Measurements from ENCODE around the gene RAF1.
"Not testable (repeated sequence)": the region's sequence is repeated elsewhere in the genome, so short reads cannot be mapped to it uniquely, and the experiment has no call there.

Gene RAF1

GRCh38 chr3:12643724-12644123, 20.2 kb downstream of the RAF1 start:
- in situ Hi-C loops (cut with MboI; ENCODE audit: low sequenced_read_pairs): no loop called here

GRCh38 chr3:12643010-12643380, 20.9 kb downstream of the RAF1 start:
- in situ Hi-C loops (cut with MboI; ENCODE audit: low sequenced_read_pairs): no loop called here

- in situ Hi-C loops (cut with MboI; ENCODE audit: low sequenced_read_pairs): not testable (repeated sequence)
These were observed 23.1 kb downstream of the RAF1 start for GRCh38 chr3:12640853-12641252.

GRCh38 chr3:12638105-12638504, 25.8 kb downstream of the RAF1 start:
- in situ Hi-C loops (cut with MboI; ENCODE audit: low sequenced_read_pairs): no loop called here

- in situ Hi-C loops (cut with MboI; ENCODE audit: low sequenced_read_pairs): no loop called here
These were observed 30.8 kb downstream of the RAF1 start for GRCh38 chr3:12633108-12633507.

GRCh38 chr3:12632523-12632922, 31.4 kb downstream of the RAF1 start:
- in situ Hi-C loops (cut with MboI; ENCODE audit: low sequenced_read_pairs): no loop called here

GRCh38 chr3:12630843-12631242, 33.1 kb downstream of the RAF1 start:
- in situ Hi-C loops (cut with MboI; ENCODE audit: low sequenced_read_pairs): not testable (repeated sequence)

- in situ Hi-C loops (cut with MboI; ENCODE audit: low sequenced_read_pairs): no loop called here
These were observed 33.6 kb downstream of the RAF1 start for GRCh38 chr3:12630292-12630691.

- in situ Hi-C loops (cut with MboI; ENCODE audit: low sequenced_read_pairs): no loop called here
These were observed 34.4 kb downstream of the RAF1 start for GRCh38 chr3:12629560-12629959.

GRCh38 chr3:12628813-12629212, 35.1 kb downstream of the RAF1 start:
- in situ Hi-C loops (cut with MboI; ENCODE audit: low sequenced_read_pairs): no loop called here

GRCh38 chr3:12627370-12627769, 36.5 kb downstream of the RAF1 start:
- in situ Hi-C loops (cut with MboI; ENCODE audit: low sequenced_read_pairs): no loop called here

GRCh38 chr3:12624964-12625363, 39.0 kb downstream of the RAF1 start:
- in situ Hi-C loops (cut with MboI; ENCODE audit: low sequenced_read_pairs): not testable (repeated sequence)

- in situ Hi-C loops (cut with MboI; ENCODE audit: low sequenced_read_pairs): no loop called here
These were observed 39.9 kb downstream of the RAF1 start for GRCh38 chr3:12624056-12624455.

GRCh38 chr3:12622335-12622734, 41.6 kb downstream of the RAF1 start:
- in situ Hi-C loops (cut with MboI; ENCODE audit: low sequenced_read_pairs): no loop called here

GRCh38 chr3:12620729-12621128, 43.2 kb downstream of the RAF1 start:
- in situ Hi-C loops (cut with MboI; ENCODE audit: low sequenced_read_pairs): no loop called here

GRCh38 chr3:12620305-12620704, 43.6 kb downstream of the RAF1 start:
- in situ Hi-C loops (cut with MboI; ENCODE audit: low sequenced_read_pairs): no loop called here

GRCh38 chr3:12618426-12618825, 45.5 kb downstream of the RAF1 start:
- in situ Hi-C loops (cut with MboI; ENCODE audit: low sequenced_read_pairs): no loop called here

GRCh38 chr3:12615266-12615665, 48.7 kb downstream of the RAF1 start:
- in situ Hi-C loops (cut with MboI; ENCODE audit: low sequenced_read_pairs): no loop called here

- in situ Hi-C loops (cut with MboI; ENCODE audit: low sequenced_read_pairs): no loop called here
These were observed 50.7 kb downstream of the RAF1 start for GRCh38 chr3:12613250-12613649.

- in situ Hi-C loops (cut with MboI; ENCODE audit: low sequenced_read_pairs): no loop called here
These were observed 51.2 kb downstream of the RAF1 start for GRCh38 chr3:12612514-12613226.

GRCh38 chr3:12611117-12611516, 52.8 kb downstream of the RAF1 start:
- in situ Hi-C loops (cut with MboI; ENCODE audit: low sequenced_read_pairs): no loop called here

- in situ Hi-C loops (cut with MboI; ENCODE audit: low sequenced_read_pairs): no loop called here
These were observed 55.5 kb downstream of the RAF1 start for GRCh38 chr3:12608376-12608775.

- in situ Hi-C loops (cut with MboI; ENCODE audit: low sequenced_read_pairs): no loop called here
These were observed 59.9 kb downstream of the RAF1 start for GRCh38 chr3:12603969-12604368.

Data from HL-60/S4 (cell line).